Measurements from ENCODE around the gene USP4.
"Not testable (repeated sequence)": the region's sequence is repeated elsewhere in the genome, so short reads cannot be mapped to it uniquely, and the experiment has no call there.

The USP4 gene

GRCh38 chr3:49333091-49333490, 6.8 kb downstream of the USP4 start:
- no peak overlapping the region for H2BK120ac ChIP-seq (ENCODE audit: low read depth, low read length)
- H2BK5ac ChIP-seq (ENCODE audit: low read length): no peak overlapping the region
- no peak overlapping the region for H3K14ac ChIP-seq (ENCODE audit: low read length)
- H2AK5ac ChIP-seq (ENCODE audit: low read depth, low read length): no peak overlapping the region
- no peak overlapping the region for H2AFZ ChIP-seq (ENCODE audit: low read length)
- H3K4me3 ChIP-seq (ENCODE audit: low read length in 2 of 2): no peak overlapping the region
- no peaks in the 10 kb centered on the region for H3K9me3 ChIP-seq (replicated peaks in 1 of 2; ENCODE audit: control insufficient read depth in 2 of 2, insufficient read depth in 1 of 2, low read depth in 1 of 2, low read length in 2 of 2)
- no peak overlapping the region for H3K18ac ChIP-seq (ENCODE audit: low read length)
- H2BK15ac ChIP-seq (ENCODE audit: low read length): no peak overlapping the region
- no peak overlapping the region for H3K27ac ChIP-seq (replicated peaks; ENCODE audit: low read length)
- no peak overlapping the region for H4K8ac ChIP-seq (ENCODE audit: low read depth, low read length)
- no peak overlapping the region for H3K4me2 ChIP-seq (ENCODE audit: insufficient read depth, low read length, poor library complexity, severe bottlenecking)
- H3K4me1 ChIP-seq (ENCODE audit: control insufficient read depth in 2 of 2, insufficient read depth in 1 of 2, low read depth in 1 of 2, low read length in 2 of 2): no peaks in the 10 kb centered on the region
- no CpG with 5 or more reads among the region's 3 CpGs for WGBS, 2 donors (ENCODE audit: extremely low coverage in 2 of 2, insufficient read length in 2 of 2, insufficient replicate concordance in 1 of 2)
- H3K9ac ChIP-seq (ENCODE audit: low read depth, low read length, poor library complexity): no peak overlapping the region
- no peak overlapping the region for H3K4ac ChIP-seq (ENCODE audit: low read length)
- no peaks in the 10 kb centered on the region for H3K27me3 ChIP-seq (ENCODE audit: control insufficient read depth in 3 of 3, insufficient read depth in 3 of 3, low read depth in 1 of 3, low read length in 3 of 3)
- H3K23ac ChIP-seq (ENCODE audit: low read depth, low read length, poor library complexity): no peak overlapping the region
- H4K91ac ChIP-seq (ENCODE audit: low read depth, low read length, poor library complexity): no peak overlapping the region
- H3K36me3 ChIP-seq (replicated peaks in 1 of 2; ENCODE audit: control insufficient read depth in 2 of 2, insufficient read depth in 2 of 2, low read length in 2 of 2): peaks cover 12 to 75% of the 10 kb centered on the region in 2 donors
- H2BK12ac ChIP-seq (ENCODE audit: low read length): no peak overlapping the region
- no peaks in the 10 kb centered on the region for H3K79me1 ChIP-seq (ENCODE audit: low read depth, low read length)
- no peak for DNase-seq (ENCODE audit: low spot score)

GRCh38 chr3:49329186-49329585, 10.7 kb downstream of the USP4 start:
- H3K4me2 ChIP-seq (ENCODE audit: insufficient read depth, low read length, poor library complexity, severe bottlenecking): no peak overlapping the region
- H3K79me1 ChIP-seq (ENCODE audit: low read depth, low read length): no peaks in the 10 kb centered on the region
- DNase-seq (ENCODE audit: low spot score): no peak
- no peak overlapping the region for H3K27ac ChIP-seq (replicated peaks; ENCODE audit: low read length)
- H3K18ac ChIP-seq (ENCODE audit: low read length): no peak overlapping the region
- H2BK120ac ChIP-seq (ENCODE audit: low read depth, low read length): no peak overlapping the region
- no peak overlapping the region for H2AFZ ChIP-seq (ENCODE audit: low read length)
- no peak overlapping the region for H2BK15ac ChIP-seq (ENCODE audit: low read length)
- H2BK5ac ChIP-seq (ENCODE audit: low read length): no peak overlapping the region
- H2BK12ac ChIP-seq (ENCODE audit: low read length): no peak overlapping the region
- no peak overlapping the region for H3K9ac ChIP-seq (ENCODE audit: low read depth, low read length, poor library complexity)
- no peaks in the 10 kb centered on the region for H3K4me1 ChIP-seq (ENCODE audit: control insufficient read depth in 2 of 2, insufficient read depth in 1 of 2, low read depth in 1 of 2, low read length in 2 of 2)
- H2AK5ac ChIP-seq (ENCODE audit: low read depth, low read length): no peak overlapping the region
- H3K36me3 ChIP-seq (replicated peaks in 1 of 2; ENCODE audit: control insufficient read depth in 2 of 2, insufficient read depth in 2 of 2, low read length in 2 of 2): peaks cover 24 to 87% of the 10 kb centered on the region in 2 donors
- no peak overlapping the region for H3K4me3 ChIP-seq (ENCODE audit: low read length in 2 of 2)
- no peak overlapping the region for H4K8ac ChIP-seq (ENCODE audit: low read depth, low read length)
- no peak overlapping the region for H4K91ac ChIP-seq (ENCODE audit: low read depth, low read length, poor library complexity)
- no CpG with 5 or more reads among the region's 4 CpGs for WGBS, 2 donors (ENCODE audit: extremely low coverage in 2 of 2, insufficient read length in 2 of 2, insufficient replicate concordance in 1 of 2)
- no peaks in the 10 kb centered on the region for H3K9me3 ChIP-seq (replicated peaks in 1 of 2; ENCODE audit: control insufficient read depth in 2 of 2, insufficient read depth in 1 of 2, low read depth in 1 of 2, low read length in 2 of 2)
- no peak overlapping the region for H3K23ac ChIP-seq (ENCODE audit: low read depth, low read length, poor library complexity)
- H3K27me3 ChIP-seq (ENCODE audit: control insufficient read depth in 3 of 3, insufficient read depth in 3 of 3, low read depth in 1 of 3, low read length in 3 of 3): no peaks in the 10 kb centered on the region
- no peak overlapping the region for H3K4ac ChIP-seq (ENCODE audit: low read length)
- H3K14ac ChIP-seq (ENCODE audit: low read length): no peak overlapping the region

GRCh38 chr3:49328350-49328749, 11.5 kb downstream of the USP4 start:
- H3K36me3 ChIP-seq (replicated peaks in 1 of 2; ENCODE audit: control insufficient read depth in 2 of 2, insufficient read depth in 2 of 2, low read length in 2 of 2): peaks cover 25 to 87% of the 10 kb centered on the region in 2 donors

GRCh38 chr3:49327485-49327884, 12.4 kb downstream of the USP4 start:
- no peaks in the 10 kb centered on the region for H3K4me1 ChIP-seq (ENCODE audit: control insufficient read depth in 2 of 2, insufficient read depth in 1 of 2, low read depth in 1 of 2, low read length in 2 of 2)
- H3K27ac ChIP-seq (replicated peaks; ENCODE audit: low read length): no peak overlapping the region
- no peak overlapping the region for H3K4ac ChIP-seq (ENCODE audit: low read length)
- H3K36me3 ChIP-seq (replicated peaks in 1 of 2; ENCODE audit: control insufficient read depth in 2 of 2, insufficient read depth in 2 of 2, low read length in 2 of 2): peaks cover 24 to 85% of the 10 kb centered on the region in 2 donors
- H2AK5ac ChIP-seq (ENCODE audit: low read depth, low read length): no peak overlapping the region
- no peaks in the 10 kb centered on the region for H3K9me3 ChIP-seq (replicated peaks in 1 of 2; ENCODE audit: control insufficient read depth in 2 of 2, insufficient read depth in 1 of 2, low read depth in 1 of 2, low read length in 2 of 2)
- H2BK120ac ChIP-seq (ENCODE audit: low read depth, low read length): no peak overlapping the region
- H3K9ac ChIP-seq (ENCODE audit: low read depth, low read length, poor library complexity): no peak overlapping the region
- no peak overlapping the region for H2AFZ ChIP-seq (ENCODE audit: low read length)
- no peak overlapping the region for H3K18ac ChIP-seq (ENCODE audit: low read length)
- no peak overlapping the region for H3K14ac ChIP-seq (ENCODE audit: low read length)
- H2BK12ac ChIP-seq (ENCODE audit: low read length): no peak overlapping the region
- no peak overlapping the region for H2BK5ac ChIP-seq (ENCODE audit: low read length)
- no peak overlapping the region for H3K4me2 ChIP-seq (ENCODE audit: insufficient read depth, low read length, poor library complexity, severe bottlenecking)
- H3K27me3 ChIP-seq (ENCODE audit: control insufficient read depth in 3 of 3, insufficient read depth in 3 of 3, low read depth in 1 of 3, low read length in 3 of 3): no peaks in the 10 kb centered on the region
- H3K4me3 ChIP-seq (ENCODE audit: low read length in 2 of 2): no peak overlapping the region
- no CpG with 5 or more reads among the region's 7 CpGs for WGBS, 2 donors (ENCODE audit: extremely low coverage in 2 of 2, insufficient read length in 2 of 2, insufficient replicate concordance in 1 of 2)
- H2BK15ac ChIP-seq (ENCODE audit: low read length): no peak overlapping the region
- H3K23ac ChIP-seq (ENCODE audit: low read depth, low read length, poor library complexity): no peak overlapping the region
- H4K91ac ChIP-seq (ENCODE audit: low read depth, low read length, poor library complexity): no peak overlapping the region
- H4K8ac ChIP-seq (ENCODE audit: low read depth, low read length): no peak overlapping the region
- no peak for DNase-seq (ENCODE audit: low spot score)
- no peaks in the 10 kb centered on the region for H3K79me1 ChIP-seq (ENCODE audit: low read depth, low read length)

More at GRCh38 chr3:49328350-49328749, 11.5 kb downstream of the USP4 start:
- H2BK5ac ChIP-seq (ENCODE audit: low read length); H3K4me1 ChIP-seq (ENCODE audit: control insufficient read depth in 2 of 2, insufficient read depth in 1 of 2, low read depth in 1 of 2, low read length in 2 of 2); H3K27ac ChIP-seq (replicated peaks; ENCODE audit: low read length); H3K14ac ChIP-seq (ENCODE audit: low read length); H3K9ac ChIP-seq (ENCODE audit: low read depth, low read length, poor library complexity); H3K9me3 ChIP-seq (replicated peaks in 1 of 2; ENCODE audit: control insufficient read depth in 2 of 2, insufficient read depth in 1 of 2, low read depth in 1 of 2, low read length in 2 of 2); H3K79me1 ChIP-seq (ENCODE audit: low read depth, low read length); H3K4me2 ChIP-seq (ENCODE audit: insufficient read depth, low read length, poor library complexity, severe bottlenecking); H4K91ac ChIP-seq (ENCODE audit: low read depth, low read length, poor library complexity); H2BK15ac ChIP-seq (ENCODE audit: low read length); H3K4me3 ChIP-seq (ENCODE audit: low read length in 2 of 2); H3K4ac ChIP-seq (ENCODE audit: low read length); H3K27me3 ChIP-seq (ENCODE audit: control insufficient read depth in 3 of 3, insufficient read depth in 3 of 3, low read depth in 1 of 3, low read length in 3 of 3); H2BK12ac ChIP-seq (ENCODE audit: low read length); H2BK120ac ChIP-seq (ENCODE audit: low read depth, low read length); H3K23ac ChIP-seq (ENCODE audit: low read depth, low read length, poor library complexity); H2AFZ ChIP-seq (ENCODE audit: low read length); DNase-seq (ENCODE audit: low spot score); H4K8ac ChIP-seq (ENCODE audit: low read depth, low read length); H3K18ac ChIP-seq (ENCODE audit: low read length); H2AK5ac ChIP-seq (ENCODE audit: low read depth, low read length): not testable (repeated sequence)
- no CpG with 5 or more reads among the region's 2 CpGs for WGBS, 2 donors (ENCODE audit: extremely low coverage in 2 of 2, insufficient read length in 2 of 2, insufficient replicate concordance in 1 of 2)
